ENCODE data around the gene OR56B1. TPM values are rescaled to one million over a fixed set of nuclear protein-coding genes. Genes with fewer than 3 reads are reported as not detected.
"Not testable (repeated sequence)": the region's sequence is repeated elsewhere in the genome, so short reads cannot be mapped to it uniquely, and the experiment has no call there.

Gene OR56B1, protein sequence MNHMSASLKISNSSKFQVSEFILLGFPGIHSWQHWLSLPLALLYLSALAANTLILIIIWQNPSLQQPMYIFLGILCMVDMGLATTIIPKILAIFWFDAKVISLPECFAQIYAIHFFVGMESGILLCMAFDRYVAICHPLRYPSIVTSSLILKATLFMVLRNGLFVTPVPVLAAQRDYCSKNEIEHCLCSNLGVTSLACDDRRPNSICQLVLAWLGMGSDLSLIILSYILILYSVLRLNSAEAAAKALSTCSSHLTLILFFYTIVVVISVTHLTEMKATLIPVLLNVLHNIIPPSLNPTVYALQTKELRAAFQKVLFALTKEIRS
- not detected for polyA plus RNA-seq (ENCODE audit: insufficient read length in 10 of 10)
- long read RNA-seq, donor 1 = 0 reads
- long read RNA-seq, donor 2 = 0 reads
- long read RNA-seq, donor 3 = 0 reads
- long read RNA-seq, donor 4, partial matches to known transcripts = 0 of 1 reads
- long read RNA-seq, donor 4, other reads (novel, unspliced or antisense) = 0 of 1 reads
- long read RNA-seq, donor 5 = 0 reads
- long read RNA-seq, donor 6 = 0 reads
- long read RNA-seq, donor 7 = 0 reads
- long read RNA-seq, donor 8 = 0 reads
- long read RNA-seq, donor 9 = 0 reads

DNA sequence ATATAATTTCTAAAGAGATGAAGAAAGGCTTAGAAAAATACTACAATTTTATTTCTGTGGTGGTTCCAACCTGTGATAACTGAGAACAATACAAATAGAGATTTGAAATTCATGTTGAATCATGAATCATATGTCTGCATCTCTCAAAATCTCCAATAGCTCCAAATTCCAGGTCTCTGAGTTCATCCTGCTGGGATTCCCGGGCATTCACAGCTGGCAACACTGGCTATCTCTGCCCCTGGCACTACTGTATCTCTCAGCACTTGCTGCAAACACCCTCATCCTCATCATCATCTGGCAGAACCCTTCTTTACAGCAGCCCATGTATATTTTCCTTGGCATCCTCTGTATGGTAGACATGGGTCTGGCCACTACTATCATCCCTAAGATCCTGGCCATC, at the start of gene OR56B1:
Gene OR56B1, plus strand, starts transcription at position 53 of the 400 bp plus-strand sequence. Its CDS starts 69 bp downstream, at position 122.
- no peak for DNase-seq

DNA sequence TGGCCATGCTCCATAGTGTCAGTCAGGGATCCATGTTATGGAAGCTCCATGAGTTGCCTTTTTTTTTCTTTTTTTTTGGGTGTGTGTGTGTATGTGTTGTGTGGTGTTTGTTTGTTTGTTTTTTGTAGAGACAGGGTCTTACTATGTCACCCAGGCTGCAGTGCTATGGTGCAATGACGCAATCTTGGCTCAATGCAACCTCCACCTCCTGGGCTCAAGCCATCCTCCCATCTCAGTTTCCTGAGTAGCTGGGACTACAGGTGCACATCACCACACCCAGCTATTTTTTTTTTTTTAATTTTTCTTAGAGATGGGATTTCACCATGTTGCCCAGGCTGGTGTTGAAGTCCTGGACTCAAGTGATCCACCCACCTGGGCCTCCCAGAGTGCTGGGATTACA, 47.8 kb upstream of the OR56B1 start:
- no peak for DNase-seq

DNA sequence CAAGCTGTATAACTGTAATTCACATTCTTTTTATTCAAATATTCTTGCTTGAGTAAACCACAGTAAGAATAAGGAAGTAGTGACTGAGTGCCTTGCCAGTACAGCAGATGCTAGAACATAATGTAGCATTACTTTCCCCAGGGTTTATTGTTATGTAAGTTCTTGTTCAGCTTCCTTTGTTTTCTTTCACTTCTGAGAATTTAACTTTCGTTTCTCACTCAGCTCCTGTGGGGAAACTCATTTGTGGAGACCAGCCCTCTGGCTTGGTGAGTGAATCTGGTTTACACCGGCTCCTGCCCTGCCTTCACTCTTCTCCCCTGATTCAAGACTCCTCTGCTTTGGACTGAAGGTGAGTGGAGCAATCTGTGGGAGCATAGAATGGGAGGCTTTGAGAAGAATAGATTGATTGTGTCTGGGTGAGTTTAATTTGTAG, 46.7 kb upstream of the OR56B1 start, which contains the start of gene TRIM22:
Gene TRIM22, plus strand, starts transcription at position 240 of the 433 bp plus-strand sequence. CDS start 6,443 bp downstream, outside the sequence.
- peak; percentile 58 to 88 (median 65) for DNase-seq

DNA sequence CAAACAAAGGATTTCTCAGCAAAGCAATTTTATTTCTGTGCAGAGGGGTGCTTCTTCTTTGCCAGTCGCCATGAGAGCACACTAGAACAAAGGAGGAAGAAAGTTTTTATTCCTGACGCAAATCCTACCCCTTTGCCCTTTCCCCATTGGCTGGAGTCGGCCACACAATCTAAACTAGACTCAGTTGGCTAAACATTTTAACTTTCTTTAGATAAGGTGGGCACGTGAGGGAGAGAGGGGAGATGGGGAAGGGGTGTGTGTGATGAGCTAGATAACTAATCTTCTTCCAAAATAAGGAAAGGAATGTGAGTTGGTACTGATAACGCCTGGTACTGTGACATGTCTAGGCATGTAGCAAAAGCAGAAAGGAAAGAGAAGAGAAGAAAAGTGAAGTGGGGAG, 46.0 kb upstream of the OR56B1 start:
- DNase-seq = peak in 1 of 3 donors; percentile 36

DNA sequence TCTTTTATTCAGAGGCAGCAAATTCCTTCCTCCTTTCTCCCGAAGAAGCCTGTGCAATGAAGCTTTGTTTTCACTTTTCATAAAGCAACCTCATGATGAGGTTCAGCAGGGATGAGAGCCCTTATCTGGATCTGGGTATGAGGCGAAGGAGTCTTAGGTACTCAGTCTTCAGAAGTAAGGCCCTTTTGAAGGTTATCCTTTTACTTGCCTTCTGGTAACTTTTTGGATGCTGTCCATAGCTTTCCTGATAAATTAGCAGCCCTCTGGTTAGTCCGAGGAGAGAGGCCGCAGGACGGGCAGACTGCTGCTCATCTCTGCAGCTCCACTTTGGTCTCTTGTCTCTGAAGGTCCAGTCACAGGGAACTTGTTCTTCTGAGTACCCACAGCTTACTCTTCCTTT, 45.5 kb upstream of the OR56B1 start:
- DNase-seq = peak in 1 of 3 donors; percentile 28

DNA sequence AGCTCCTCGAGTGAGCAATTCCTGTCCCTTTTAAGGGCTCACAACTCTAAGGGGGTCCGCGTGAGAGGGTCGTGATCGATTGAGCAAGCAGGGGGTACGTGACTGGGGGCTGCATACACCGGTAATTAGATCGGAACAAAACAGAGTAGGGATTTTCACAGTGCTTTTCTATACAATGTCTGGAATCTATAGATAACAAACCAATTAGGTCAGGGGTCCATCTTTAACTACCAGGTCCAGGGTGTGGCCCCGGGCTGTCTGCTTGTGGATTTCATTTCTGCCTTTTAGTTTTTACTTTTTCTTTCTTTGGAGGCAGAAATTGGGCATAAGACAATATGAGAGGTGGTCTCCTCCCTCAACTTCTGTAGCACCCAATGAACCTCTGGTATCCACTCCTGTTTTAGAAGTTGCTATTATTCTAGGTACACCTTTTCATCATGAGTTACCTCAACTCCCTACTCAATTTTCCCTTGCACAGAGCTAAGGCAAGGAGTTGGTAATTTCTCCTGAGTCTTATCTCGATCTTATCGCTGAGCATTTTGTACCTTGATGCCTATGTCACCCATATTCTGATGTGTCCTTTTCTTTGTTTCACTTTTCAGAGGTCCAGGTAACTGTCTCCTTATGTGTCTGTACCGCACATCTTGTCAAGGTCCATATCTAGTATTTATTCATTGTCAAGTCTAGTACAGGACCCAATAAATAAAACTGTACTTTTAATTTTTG, 44.8 kb upstream of the OR56B1 start:
- DNase-seq = not testable (repeated sequence)

DNA sequence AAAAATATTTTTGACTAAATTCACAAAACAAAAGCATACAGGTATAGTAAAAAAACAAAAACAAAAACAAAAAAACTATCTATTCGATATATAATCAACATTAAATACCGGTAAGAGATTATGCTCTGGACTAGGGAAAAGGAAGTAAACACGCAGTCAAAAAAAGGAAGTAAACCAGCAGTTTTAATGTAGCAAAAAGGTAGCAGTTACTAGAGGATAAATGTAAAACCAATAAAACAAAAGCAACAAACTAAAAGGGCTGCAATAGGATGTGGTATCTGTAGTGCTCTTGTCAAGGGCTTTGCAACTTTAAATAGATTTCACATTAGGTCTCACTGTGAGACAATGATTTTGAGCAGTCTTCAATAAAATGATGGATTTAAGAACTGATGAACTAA, 44.3 kb upstream of the OR56B1 start:
- no peak for DNase-seq

DNA sequence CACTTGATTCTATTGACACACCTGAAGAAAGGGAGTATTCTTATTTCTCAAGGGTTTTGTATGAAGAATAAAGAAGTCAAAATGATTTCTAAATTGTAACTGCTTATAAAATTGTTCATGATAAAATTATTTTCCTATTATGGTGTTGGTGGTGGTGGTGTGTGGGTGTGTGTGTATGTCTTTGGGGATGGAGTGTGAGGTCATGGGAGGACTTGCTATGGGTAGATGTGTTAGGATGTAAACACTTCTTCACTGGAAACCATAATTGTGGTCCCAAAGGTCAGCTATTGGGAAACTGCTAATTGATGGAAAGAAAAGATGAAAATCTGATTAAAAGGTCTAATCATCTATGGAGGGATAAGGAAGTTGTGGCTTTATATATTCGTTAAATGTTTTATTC, 41.6 kb upstream of the OR56B1 start:
- no peak for DNase-seq

DNA sequence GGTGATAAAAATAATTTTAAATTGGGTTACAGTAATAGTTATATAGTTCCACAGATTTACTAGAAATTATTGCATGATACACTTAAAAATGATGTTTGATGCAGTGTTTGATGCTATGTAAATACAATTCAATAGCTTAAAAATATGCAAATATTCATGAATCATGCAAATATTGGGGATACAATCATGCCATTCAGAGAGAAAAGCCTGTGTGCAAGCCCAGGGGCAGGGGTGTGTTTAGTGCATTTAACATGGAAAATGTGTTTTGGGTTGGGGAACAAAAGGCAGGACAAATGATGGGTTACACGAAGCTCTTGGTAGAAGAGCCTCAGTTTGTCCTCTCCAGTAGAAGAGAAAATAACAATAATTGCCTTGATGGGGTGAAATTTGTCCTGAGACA, 40.7 kb upstream of the OR56B1 start:
- DNase-seq = no peak

DNA sequence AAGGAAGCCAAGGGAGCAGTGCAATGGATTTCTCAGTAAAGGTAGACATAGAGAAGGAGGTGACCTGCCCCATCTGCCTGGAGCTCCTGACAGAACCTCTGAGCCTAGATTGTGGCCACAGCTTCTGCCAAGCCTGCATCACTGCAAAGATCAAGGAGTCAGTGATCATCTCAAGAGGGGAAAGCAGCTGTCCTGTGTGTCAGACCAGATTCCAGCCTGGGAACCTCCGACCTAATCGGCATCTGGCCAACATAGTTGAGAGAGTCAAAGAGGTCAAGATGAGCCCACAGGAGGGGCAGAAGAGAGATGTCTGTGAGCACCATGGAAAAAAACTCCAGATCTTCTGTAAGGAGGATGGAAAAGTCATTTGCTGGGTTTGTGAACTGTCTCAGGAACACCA, 40.0 kb upstream of the OR56B1 start:
- DNase-seq = no peak

DNA sequence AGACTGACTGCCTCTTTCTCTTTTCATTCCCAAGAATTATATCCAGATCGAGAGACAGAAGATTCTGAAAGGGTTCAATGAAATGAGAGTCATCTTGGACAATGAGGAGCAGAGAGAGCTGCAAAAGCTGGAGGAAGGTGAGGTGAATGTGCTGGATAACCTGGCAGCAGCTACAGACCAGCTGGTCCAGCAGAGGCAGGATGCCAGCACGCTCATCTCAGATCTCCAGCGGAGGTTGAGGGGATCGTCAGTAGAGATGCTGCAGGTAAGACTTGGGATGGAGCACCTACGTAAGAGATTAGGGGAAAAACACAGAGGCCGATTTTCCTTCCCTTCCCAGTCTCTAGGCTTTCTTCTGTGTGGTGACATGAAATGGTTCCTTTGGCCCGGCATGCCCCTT, 38.0 kb upstream of the OR56B1 start:
- DNase-seq = no peak

DNA sequence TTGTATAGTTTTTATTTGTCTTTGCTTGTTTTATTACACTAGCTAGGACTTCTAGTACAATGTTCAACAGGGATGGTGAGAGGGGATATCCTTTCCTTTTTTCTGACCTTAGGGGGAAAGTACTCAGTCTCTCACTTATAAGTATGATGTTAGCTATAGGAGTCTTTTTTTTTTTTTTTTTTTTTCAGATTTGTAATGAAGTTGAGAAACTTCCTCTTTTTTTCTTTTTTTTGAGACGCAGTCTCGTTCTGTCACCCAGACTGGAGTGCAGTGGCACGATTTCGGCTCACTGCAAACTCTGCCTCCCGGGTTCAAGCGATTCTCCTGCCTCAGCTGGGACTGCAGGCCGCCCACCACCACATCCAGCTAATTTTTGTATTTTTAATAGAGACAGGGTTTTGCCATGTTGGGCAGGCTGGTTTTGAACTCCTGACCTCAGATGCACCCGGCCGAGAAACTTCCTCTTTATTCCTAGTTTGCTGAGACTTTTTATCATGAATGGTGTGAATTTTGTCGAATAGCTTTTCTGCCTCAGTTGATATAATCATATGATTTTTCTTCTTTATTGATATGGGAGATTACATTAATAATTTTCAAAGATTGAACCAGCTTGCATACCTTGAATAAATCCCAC, 35.7 kb upstream of the OR56B1 start:
- no peak for DNase-seq

DNA sequence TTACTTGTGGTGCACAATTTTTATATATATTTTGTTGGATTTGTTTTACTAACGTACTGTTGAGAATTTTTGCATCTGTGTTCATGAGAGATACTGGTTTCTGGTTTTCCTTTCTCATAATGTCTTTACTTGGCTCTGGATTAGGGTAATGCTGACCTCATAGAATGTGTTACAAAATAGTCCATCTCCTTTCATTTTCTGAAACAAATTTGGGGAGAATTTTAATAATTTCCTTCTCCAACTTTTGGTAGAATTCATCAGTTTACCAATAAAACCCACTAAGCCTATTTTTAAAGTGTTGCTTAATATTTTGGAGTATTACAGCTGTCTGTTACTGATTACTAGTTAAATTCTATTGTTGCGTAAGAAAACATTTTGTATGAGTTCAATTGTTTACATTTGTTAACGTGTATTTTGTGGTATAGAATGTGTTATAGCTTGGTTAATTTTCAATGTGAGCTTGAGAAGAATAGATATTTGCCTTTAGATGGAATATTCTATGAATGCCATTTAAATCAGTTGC, 35.1 kb upstream of the OR56B1 start:
- DNase-seq = no peak

DNA sequence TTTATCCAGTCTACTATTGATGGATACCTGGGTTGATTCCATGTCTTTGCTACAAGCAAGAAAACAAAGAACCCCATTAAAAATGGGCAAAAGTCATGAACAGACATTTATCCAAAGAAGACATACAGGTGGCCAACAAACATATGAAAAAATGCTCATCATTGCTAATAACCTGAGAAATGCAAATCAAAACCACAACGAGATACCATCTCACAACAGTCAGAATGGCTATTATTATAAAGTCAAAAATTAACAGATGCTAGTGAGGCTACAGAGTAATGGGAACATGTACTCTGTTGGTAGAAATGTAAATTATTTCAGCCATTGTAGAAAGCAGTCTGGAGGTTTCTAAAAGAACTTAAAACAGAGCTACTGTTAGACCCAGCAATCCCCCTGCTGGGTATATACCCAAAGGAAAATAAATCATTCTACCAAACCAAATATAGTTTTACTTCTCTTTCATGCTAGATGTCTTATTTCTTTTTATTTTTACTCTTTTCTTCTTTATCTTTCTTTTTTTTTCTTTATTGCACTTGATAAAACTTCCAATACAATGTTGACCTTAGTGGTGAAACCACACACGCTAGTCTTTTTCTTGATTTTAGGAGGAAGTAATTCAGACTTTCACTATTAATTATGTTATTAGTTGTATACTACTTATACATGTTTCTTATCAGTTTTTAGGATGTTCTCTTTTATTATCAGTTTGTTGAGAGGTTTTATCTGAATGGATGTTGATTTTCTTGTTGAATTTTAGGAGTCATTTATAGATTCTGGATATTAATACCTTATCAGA, 32.3 kb upstream of the OR56B1 start:
- DNase-seq = no peak

DNA sequence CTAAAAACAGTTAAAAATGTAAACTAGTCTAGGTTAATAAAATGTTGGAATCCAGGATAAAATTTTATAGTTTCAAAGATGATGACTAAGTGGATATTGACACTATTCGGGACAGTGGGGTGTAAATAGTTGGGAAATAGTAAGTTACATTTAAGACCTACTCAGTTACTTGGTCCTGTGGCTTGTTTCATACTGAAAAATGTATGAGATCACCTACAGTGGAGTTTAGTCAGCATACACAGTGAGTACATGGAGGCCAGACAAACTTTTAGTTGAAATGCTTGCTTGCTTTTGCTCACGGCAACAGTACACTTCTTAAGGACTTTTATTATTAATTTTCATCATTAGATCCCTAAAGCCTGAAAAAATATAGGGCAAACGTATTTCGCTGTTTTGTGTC, 30.6 kb upstream of the OR56B1 start:
- no peak for DNase-seq

DNA sequence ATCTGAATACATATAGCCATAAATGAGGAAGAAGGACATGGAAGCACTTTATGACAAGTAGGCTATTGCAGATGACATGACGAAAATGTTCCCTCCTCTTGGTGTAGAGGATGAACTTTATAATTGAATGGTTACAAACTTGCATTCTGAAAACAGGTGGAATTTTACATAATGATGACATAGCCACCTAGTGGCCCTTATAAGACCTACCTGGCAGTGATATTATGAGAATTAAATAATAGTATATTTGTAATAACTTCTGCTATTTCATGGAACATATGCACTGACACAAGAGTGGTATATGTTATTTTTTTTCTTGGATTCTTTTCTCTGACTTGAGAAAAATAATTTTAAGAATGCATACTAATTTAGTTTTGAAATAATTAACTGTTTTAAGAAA, 23.7 kb upstream of the OR56B1 start:
- DNase-seq = no peak

DNA sequence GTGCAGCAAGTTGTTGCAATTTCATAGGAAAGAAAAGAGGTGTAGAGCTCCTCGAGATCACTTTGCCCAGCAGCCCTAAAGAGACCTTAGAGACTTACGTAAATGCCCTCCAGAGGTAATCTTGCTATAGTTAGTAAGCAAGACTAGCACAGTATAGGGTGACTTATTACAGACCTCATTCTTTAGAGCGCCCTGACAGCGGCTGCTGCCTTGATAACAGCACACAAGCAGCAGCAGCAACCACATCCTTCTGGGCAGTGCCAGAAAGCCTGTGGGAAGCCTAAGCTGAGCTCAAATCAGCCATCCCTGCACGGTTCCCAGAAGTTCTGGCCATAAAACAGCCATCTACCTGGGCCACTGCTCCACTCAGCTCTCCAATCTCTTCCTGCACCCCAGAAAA, 22.6 kb upstream of the OR56B1 start:
- DNase-seq = no peak

DNA sequence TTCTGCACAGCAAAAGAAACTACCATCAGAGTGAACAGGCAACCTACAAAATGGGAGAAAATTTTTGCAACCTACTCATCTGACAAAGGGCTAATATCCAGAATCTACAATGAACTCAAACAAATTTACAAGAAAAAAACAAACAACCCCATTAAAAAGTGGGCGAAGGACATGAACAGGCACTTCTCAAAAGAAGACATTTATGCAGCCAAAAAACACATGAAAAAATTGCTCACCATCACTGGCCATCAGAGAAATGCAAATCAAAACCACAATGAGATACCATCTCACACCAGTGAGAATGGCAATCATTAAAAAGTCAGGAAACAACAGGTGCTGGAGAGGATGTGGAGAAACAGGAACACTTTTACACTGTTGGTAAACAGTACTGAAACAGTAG, 19.7 kb upstream of the OR56B1 start:
- DNase-seq = not testable (repeated sequence)

DNA sequence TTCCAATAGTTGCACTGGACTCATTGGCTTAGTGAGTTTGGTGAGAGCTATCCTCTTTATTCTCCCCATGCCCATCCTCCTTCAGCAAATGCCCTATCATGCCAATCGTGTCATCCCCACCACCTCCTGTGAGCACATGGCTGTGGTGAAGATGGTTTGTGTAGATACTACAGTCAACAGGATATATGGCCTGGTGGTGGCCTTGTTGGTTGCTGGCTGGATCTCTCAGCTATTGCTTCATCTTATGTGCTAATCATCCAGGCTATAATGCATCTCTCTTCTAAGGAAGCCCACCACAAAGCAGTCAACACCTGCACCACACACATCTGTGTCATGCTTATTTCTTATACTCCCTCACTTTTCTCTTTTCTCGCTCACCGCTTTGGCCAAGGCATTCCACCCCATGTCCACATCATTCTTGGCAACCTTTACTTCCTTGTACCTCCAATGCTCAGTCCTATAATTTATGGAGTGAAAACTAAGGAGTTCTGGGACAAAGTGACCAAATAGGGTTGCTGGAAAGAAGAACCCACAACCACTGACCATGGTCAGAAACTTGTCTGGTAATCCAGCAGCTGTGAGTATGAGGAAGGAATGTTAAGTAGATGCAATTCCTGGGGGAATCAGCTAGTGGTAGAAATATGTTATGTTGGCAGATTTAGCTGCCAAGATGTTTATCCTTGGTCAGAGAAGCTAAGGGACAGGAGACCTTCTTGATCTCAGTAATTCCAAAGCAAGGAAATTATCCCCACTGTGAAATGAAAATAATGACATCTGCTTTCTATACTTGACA, 16.3 kb upstream of the OR56B1 start:
- no peak for DNase-seq

DNA sequence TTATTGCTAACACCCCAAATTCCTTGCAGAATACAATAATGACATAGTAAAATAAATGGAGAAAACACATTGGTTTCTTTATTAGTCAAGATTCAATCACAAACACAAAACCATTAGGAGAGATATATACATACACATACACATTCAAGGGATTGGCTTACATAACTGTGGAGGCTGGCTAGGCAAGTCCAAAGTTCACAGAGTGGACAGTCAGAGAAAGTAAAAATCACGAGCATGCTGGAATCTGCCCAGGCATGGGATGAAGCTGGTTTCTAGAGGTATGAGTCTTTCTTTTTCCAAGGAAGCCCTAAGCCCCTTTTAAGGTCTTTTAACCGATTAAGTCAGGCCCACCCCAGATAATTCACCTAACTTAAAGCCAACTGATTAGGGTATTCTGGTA, 13.6 kb upstream of the OR56B1 start:
- DNase-seq = no peak

Measured in muscle of back (tissue), 13 donors.